Osteocyte (in vitro differentiated cells): ENCODE measurements around the gene CENPP. TPM values are rescaled to one million over a fixed set of nuclear protein-coding genes. Genes with fewer than 3 reads are reported as not detected.
"Not testable (repeated sequence)": the region's sequence is repeated elsewhere in the genome, so short reads cannot be mapped to it uniquely, and the experiment has no call there.

Source experiments
- DNase-seq: peaks from one replicate; pipeline ENCODE4 v3.0.0; 2021; ENCODE audit warnings: mixed read lengths; ENCODE audit not compliant: unreplicated experiment; ENCODE audit errors: extremely low spot score
- H3K27ac Mint-ChIP-seq: one replicate; pipeline ENCODE4 v1.8.0; 2021; ENCODE audit warnings: mild to moderate bottlenecking, mixed read lengths; ENCODE audit not compliant: unreplicated experiment
- H3K27me3 Mint-ChIP-seq: one replicate; pipeline ENCODE4 v1.8.0; 2021; ENCODE audit warnings: mixed read lengths; ENCODE audit not compliant: unreplicated experiment
- H3K36me3 Mint-ChIP-seq: one replicate; pipeline ENCODE4 v1.8.0; 2021; ENCODE audit warnings: mixed read lengths; ENCODE audit not compliant: unreplicated experiment
- H3K4me1 Mint-ChIP-seq: one replicate; pipeline ENCODE4 v1.8.0; 2021; ENCODE audit warnings: mixed read lengths; ENCODE audit not compliant: unreplicated experiment
- H3K4me3 Mint-ChIP-seq: one replicate; pipeline ENCODE4 v1.8.0; 2021; ENCODE audit warnings: mild to moderate bottlenecking, moderate library complexity, mixed read lengths; ENCODE audit not compliant: unreplicated experiment
- H3K9me3 Mint-ChIP-seq: one replicate; pipeline ENCODE4 v1.8.0; 2021; ENCODE audit warnings: mixed read lengths; ENCODE audit not compliant: unreplicated experiment
- CTCF ChIP-seq: fragments of 200-600 bp; sonication (generic); IDR thresholded peaks from 2 replicates; pipeline ENCODE4 v1.5.0; 2021; ENCODE audit warnings: antibody characterized with exemption, mild to moderate bottlenecking, moderate library complexity
- total RNA-seq: library from RNA; stranded (reverse); gene quantifications from 2 replicates; pipeline ENCODE4 v1.2.1, GENCODE V29; 2021

The CENPP gene
- total RNA-seq, 1 donor from 2014 or later: 11.6 TPM

DNA sequence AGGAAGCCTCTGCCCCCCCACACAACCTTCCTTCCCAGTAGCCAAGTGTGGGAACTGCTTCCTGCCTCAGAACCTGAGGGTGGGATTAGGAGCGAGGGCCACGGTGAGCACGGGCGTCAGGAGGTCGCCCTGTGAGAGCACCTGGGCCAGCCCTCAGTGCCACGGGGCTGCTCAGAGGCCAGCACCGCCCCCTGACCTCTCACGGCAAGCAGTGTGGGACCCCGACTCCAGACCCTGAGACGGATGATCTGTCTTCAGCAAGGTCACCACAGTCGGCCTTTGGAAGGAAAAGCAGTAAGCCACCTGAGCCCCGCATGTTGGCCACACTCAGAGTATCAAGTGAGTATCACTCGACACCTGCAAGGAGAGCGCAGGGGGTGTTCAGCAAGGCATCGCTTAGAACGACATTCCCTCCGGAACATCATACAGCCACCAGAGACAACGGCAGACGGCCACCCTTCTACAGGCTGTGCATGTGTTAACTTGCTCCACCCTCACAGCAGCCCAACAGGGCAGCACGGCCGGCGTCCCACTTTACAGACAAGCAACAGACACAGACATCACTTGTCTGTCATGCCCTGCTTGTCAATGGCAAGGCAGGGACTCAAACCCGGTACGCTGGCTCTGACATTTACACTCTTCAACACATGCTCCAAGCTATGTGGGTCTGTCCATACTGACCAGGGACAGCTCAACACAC lies 294.0 kb downstream of the CENPP start:
- TF ChIP-seq CTCF: no peak
- no peak overlapping the region for H3K4me3 Mint-ChIP-seq
- H3K9me3 Mint-ChIP-seq: no peaks in the 10 kb centered on the region
- H3K36me3 Mint-ChIP-seq: peaks cover 51% of the 10 kb centered on the region
- peak; percentile 83 for DNase-seq
- no peak overlapping the region for H3K27ac Mint-ChIP-seq
- peaks cover 4% of the 10 kb centered on the region for H3K4me1 Mint-ChIP-seq
- H3K27me3 Mint-ChIP-seq: no peaks in the 10 kb centered on the region

GRCh38 chr9:92620845-92621244 lies 295.1 kb downstream of the CENPP start:
- no peak for TF ChIP-seq CTCF
- no peak overlapping the region for H3K4me3 Mint-ChIP-seq
- H3K27ac Mint-ChIP-seq: no peak overlapping the region
- H3K36me3 Mint-ChIP-seq: peaks cover 49% of the 10 kb centered on the region
- no peaks in the 10 kb centered on the region for H3K9me3 Mint-ChIP-seq
- no peaks in the 10 kb centered on the region for H3K27me3 Mint-ChIP-seq
- DNase-seq: peak; percentile 46
- H3K4me1 Mint-ChIP-seq: peaks cover 4% of the 10 kb centered on the region

DNA sequence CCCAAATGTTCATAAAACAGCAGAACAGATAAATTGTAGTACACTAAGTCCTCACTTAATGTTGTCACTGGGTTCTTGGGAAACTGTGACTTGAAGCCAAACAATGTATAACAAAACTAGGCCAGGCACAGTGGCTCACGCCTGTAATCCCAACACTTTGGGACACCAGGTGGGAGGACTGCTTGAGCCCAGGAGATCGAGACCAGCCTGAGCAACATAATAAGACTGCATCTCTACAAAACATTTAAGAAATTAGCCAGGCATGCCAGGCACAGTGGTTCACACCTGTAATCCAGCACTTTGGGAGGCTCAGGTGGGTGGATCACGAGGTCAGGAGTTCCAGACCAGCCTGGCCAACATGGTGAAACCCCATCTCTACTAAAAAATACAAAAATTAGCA lies 298.2 kb downstream of the CENPP start:
- not testable (repeated sequence) for H3K4me3 Mint-ChIP-seq, H3K27ac Mint-ChIP-seq, DNase-seq, H3K4me1 Mint-ChIP-seq, H3K27me3 Mint-ChIP-seq
- peaks cover 57% of the 10 kb centered on the region for H3K36me3 Mint-ChIP-seq
- H3K9me3 Mint-ChIP-seq: peaks cover 11% of the 10 kb centered on the region

GRCh38 chr9:92626484-92626883 lies 300.7 kb downstream of the CENPP start:
- H3K9me3 Mint-ChIP-seq: peaks cover 20% of the 10 kb centered on the region
- no peak overlapping the region for H3K4me3 Mint-ChIP-seq
- TF ChIP-seq CTCF: no peak
- peaks cover 5% of the 10 kb centered on the region for H3K4me1 Mint-ChIP-seq
- H3K36me3 Mint-ChIP-seq: peaks cover 62% of the 10 kb centered on the region
- no peak for DNase-seq
- H3K27me3 Mint-ChIP-seq: no peaks in the 10 kb centered on the region
- H3K27ac Mint-ChIP-seq: peak overlapping the region; percentile 23

DNA sequence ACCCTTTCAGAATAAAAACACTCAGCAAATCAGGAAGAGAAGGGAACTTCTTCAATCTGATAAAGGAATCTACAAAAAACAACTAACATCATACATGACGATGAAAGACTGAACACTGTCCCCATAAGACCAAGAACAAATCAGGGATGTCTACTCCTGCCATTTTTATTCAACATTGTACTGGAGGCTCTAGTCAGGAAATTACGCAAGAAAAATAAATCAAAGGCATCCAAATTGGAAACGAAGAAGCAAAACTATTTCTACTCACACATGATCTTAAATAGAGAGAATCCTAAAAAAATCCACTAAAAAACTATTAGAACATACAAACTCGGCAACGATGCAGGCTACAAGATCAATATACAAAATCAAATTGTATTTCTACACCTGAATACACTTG lies 301.9 kb downstream of the CENPP start:
- Mint-ChIP-seq H3K9me3 (peaks cover 20% of the 10 kb centered on the region), H3K36me3 (peaks cover 58% of the 10 kb centered on the region), H3K4me1 (peaks cover 9% of the 10 kb centered on the region), H3K4me3 (no peak overlapping the region), H3K27ac (no peak overlapping the region), H3K27me3 (no peaks in the 10 kb centered on the region)
- DNase-seq: no peak
- TF ChIP-seq CTCF: no peak
